HFFc6 (cell line): ENCODE measurements around the gene TUBGCP5. TPM values are rescaled to one million over a fixed set of nuclear protein-coding genes. Genes with fewer than 3 reads are reported as not detected.

Experiments used
- DNase-seq: peaks from one replicate; pipeline ENCODE4 v3.0.0-alpha.2; 2018
- H3K27ac Mint-ChIP-seq: 2 replicates; pipeline ENCODE4 v1.8.0; 2020; ENCODE audit warnings: mild to moderate bottlenecking, mixed read lengths
- H3K27me3 Mint-ChIP-seq: 2 replicates; pipeline ENCODE4 v1.8.0; 2021; ENCODE audit warnings: mild to moderate bottlenecking, moderate library complexity, mixed read lengths; ENCODE audit not compliant: insufficient read depth
- H3K36me3 Mint-ChIP-seq: 2 replicates; pipeline ENCODE4 v1.8.0; 2021; ENCODE audit warnings: low read depth, mixed read lengths
- H3K4me1 Mint-ChIP-seq: 2 replicates; pipeline ENCODE4 v1.8.0; 2020; ENCODE audit warnings: low read depth, mixed read lengths
- H3K4me3 Mint-ChIP-seq: 2 replicates; pipeline ENCODE4 v1.8.0; 2020; ENCODE audit warnings: mild to moderate bottlenecking, moderate library complexity, mixed read lengths
- H3K9me3 Mint-ChIP-seq: 2 replicates; pipeline ENCODE4 v1.8.0; 2020; ENCODE audit warnings: mild to moderate bottlenecking, mixed read lengths
- CTCF ChIP-seq: fragments of 200-600 bp; sonication (generic); IDR thresholded peaks from 2 replicates; pipeline ENCODE4 v1.5.0; 2021; ENCODE audit warnings: antibody characterized with exemption, mild to moderate bottlenecking
- total RNA-seq, 6 experiments: library from RNA; stranded (reverse); fragmentation: NEBNext Ultra II Directional; extraction: Animal tissue kit (Norgen Biotek cat#: 25700); gene quantifications; 2 replicates in 1 of 6; 3 replicates in 5 of 6; pipeline ENCODE4 v1.2.3, GENCODE V29; 2021

The TUBGCP5 gene
- total RNA-seq, 6 experiments from 2014 or later: 11.7 to 13.8 (median 13.1) TPM

- no peak for TF ChIP-seq CTCF
- no peaks in the 10 kb centered on the region for H3K36me3 Mint-ChIP-seq
- peaks cover 4% of the 10 kb centered on the region for H3K27me3 Mint-ChIP-seq
- H3K4me3 Mint-ChIP-seq: no peak overlapping the region
- no peak for DNase-seq
- H3K27ac Mint-ChIP-seq: no peak overlapping the region
- no peaks in the 10 kb centered on the region for H3K9me3 Mint-ChIP-seq
- H3K4me1 Mint-ChIP-seq: peaks cover 41% of the 10 kb centered on the region
Measured at GRCh38 chr15:22959321-22960101, 79.9 kb downstream of the TUBGCP5 start.

GRCh38 chr15:22958487-22959280, 80.7 kb downstream of the TUBGCP5 start:
- Mint-ChIP-seq H3K27me3 (no peaks in the 10 kb centered on the region; the same call in 1 of the 2 replicates), H3K9me3 (no peaks in the 10 kb centered on the region), H3K4me3 (no peak overlapping the region), H3K27ac (no peak overlapping the region; the same call in 1 of the 2 replicates), H3K36me3 (no peaks in the 10 kb centered on the region), H3K4me1 (peaks cover 33% of the 10 kb centered on the region)
- no peak for TF ChIP-seq CTCF
- DNase-seq: no peak

- TF ChIP-seq CTCF: no peak
- no peak overlapping the region for H3K4me3 Mint-ChIP-seq
- no peaks in the 10 kb centered on the region for H3K27me3 Mint-ChIP-seq
- no peak for DNase-seq
- no peaks in the 10 kb centered on the region for H3K9me3 Mint-ChIP-seq
- H3K4me1 Mint-ChIP-seq: peaks cover 15% of the 10 kb centered on the region
- H3K36me3 Mint-ChIP-seq: peaks cover 5% of the 10 kb centered on the region; the same call in 1 of the 2 replicates
- H3K27ac Mint-ChIP-seq: no peak overlapping the region
Measured at GRCh38 chr15:22956978-22957260, 82.5 kb downstream of the TUBGCP5 start.

GRCh38 chr15:22956257-22956977, 83.0 kb downstream of the TUBGCP5 start:
- no peak for TF ChIP-seq CTCF
- Mint-ChIP-seq H3K9me3 (no peaks in the 10 kb centered on the region), H3K4me1 (peaks cover 10% of the 10 kb centered on the region), H3K36me3 (peaks cover 5% of the 10 kb centered on the region; the same call in 1 of the 2 replicates), H3K27ac (no peak overlapping the region), H3K4me3 (no peak overlapping the region), H3K27me3 (no peaks in the 10 kb centered on the region)
- DNase-seq: no peak

GRCh38 chr15:22955544-22956119, 83.7 kb downstream of the TUBGCP5 start:
- Mint-ChIP-seq H3K4me3 (no peak overlapping the region), H3K27ac (no peak overlapping the region), H3K27me3 (no peaks in the 10 kb centered on the region), H3K4me1 (peaks cover 8% of the 10 kb centered on the region; the same call in 1 of the 2 replicates), H3K36me3 (peaks cover 5% of the 10 kb centered on the region; the same call in 1 of the 2 replicates), H3K9me3 (no peaks in the 10 kb centered on the region)
- no peak for DNase-seq
- no peak for TF ChIP-seq CTCF
